Gastrocnemius medialis (tissue), 4 donors: Measurements from ENCODE around the gene ALG2.

Experiments
- CTCF ChIP-seq, 5 experiments: fragments of 450-650 bp in 3 of 5; fragments of 200-600 bp in 2 of 5; sonication (generic) in 2 of 5; IDR thresholded peaks in 4 of 5; conservative IDR thresholded peaks in 1 of 5; 1 replicate in 4 of 5; 2 replicates in 1 of 5; pipeline ENCODE4 v1.5.1; 2016 to 2019; ENCODE audit warnings: antibody characterized with exemption in 5 of 5, mild to moderate bottlenecking in 3 of 5, moderate library complexity in 3 of 5
- POLR2A ChIP-seq, 2 donors: fragments of 450-650 bp; IDR thresholded peaks; one replicate each; pipeline ENCODE4 v1.6.1; 2017; ENCODE audit warnings: antibody characterized with exemption in 2 of 2, mild to moderate bottlenecking in 2 of 2, moderate library complexity in 2 of 2

GRCh38 chr9:99167119-99167518, 54.6 kb downstream of the ALG2 start:
- TF ChIP-seq POLR2A (IDR thresholded peaks at IDR 0.05) = no peak
- no peak for TF ChIP-seq CTCF (IDR thresholded peaks at IDR 0.05 in 4 of 5, conservative IDR thresholded peaks at IDR 0.05 in 1 of 5)
